ENCODE measurements around the gene NABP1.

DNA sequence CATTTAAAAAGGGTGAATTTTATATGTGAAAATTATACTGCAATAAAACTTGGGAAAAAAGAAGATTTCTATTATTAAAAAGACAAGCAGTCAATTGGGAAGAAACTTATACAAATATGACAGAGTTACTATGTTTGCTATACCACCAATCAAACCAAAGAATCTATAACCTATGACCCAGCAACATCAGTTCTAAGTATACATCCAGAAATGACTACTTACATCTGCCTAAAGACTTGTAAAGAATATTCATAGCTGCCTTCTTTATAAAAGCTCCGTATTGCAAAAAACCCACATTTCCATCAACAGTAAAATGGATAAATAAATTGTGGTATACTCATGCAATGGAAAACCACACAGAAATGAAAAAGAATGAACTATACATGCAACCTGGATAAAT lies 32.9 kb upstream of the NABP1 start:
- TF ChIP-seq CTCF (IDR thresholded peaks at IDR 0.05) (no peak), POLR2A (IDR thresholded peaks at IDR 0.05) (no peak)

Measured in esophagus squamous epithelium (tissue), 4 donors.